HFF-Myc (cell line): ENCODE results near the gene GPRIN2.

Experiments
- DNase-seq: peaks from one replicate; pipeline ENCODE4 v3.0.0-alpha.2; 2011; ENCODE audit warnings: low read depth; ENCODE audit errors: extremely low read depth
- H3K4me3 ChIP-seq: replicated peaks from 2 replicates; pipeline ENCODE4 v1.5.1; 2011; ENCODE audit warnings: low read depth, mild to moderate bottlenecking, control low read depth, low read length
- TF ChIP-seq, protein P1 (sequence below): IDR thresholded peaks from 2 replicates; pipeline ENCODE4 v1.5.1; 2012; ENCODE audit warnings: mild to moderate bottlenecking, low read depth, low read length, control low read depth; ENCODE audit errors: missing control alignments

Gene GPRIN2

GRCh38 chr10:46553238-46554049 lies 3.0 kb downstream of the GPRIN2 start:
- DNase-seq, result no peak
- TF ChIP-seq, protein P1, sequence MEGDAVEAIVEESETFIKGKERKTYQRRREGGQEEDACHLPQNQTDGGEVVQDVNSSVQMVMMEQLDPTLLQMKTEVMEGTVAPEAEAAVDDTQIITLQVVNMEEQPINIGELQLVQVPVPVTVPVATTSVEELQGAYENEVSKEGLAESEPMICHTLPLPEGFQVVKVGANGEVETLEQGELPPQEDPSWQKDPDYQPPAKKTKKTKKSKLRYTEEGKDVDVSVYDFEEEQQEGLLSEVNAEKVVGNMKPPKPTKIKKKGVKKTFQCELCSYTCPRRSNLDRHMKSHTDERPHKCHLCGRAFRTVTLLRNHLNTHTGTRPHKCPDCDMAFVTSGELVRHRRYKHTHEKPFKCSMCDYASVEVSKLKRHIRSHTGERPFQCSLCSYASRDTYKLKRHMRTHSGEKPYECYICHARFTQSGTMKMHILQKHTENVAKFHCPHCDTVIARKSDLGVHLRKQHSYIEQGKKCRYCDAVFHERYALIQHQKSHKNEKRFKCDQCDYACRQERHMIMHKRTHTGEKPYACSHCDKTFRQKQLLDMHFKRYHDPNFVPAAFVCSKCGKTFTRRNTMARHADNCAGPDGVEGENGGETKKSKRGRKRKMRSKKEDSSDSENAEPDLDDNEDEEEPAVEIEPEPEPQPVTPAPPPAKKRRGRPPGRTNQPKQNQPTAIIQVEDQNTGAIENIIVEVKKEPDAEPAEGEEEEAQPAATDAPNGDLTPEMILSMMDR, result no peak

GRCh38 chr10:46552526-46553237 lies 3.8 kb downstream of the GPRIN2 start:
- TF ChIP-seq, protein P1, result no peak
- H3K4me3 ChIP-seq, result no peak overlapping the region
- DNase-seq, result no peak

More at GRCh38 chr10:46553238-46554049, 3.0 kb downstream of the GPRIN2 start:
- no peak overlapping the region for H3K4me3 ChIP-seq

GRCh38 chr10:46551701-46552525 lies 4.5 kb downstream of the GPRIN2 start:
- H3K4me3 ChIP-seq, result no peak overlapping the region
- TF ChIP-seq, protein P1, result no peak
- DNase-seq, result no peak

GRCh38 chr10:46550795-46551700 lies 5.4 kb downstream of the GPRIN2 start:
- no peak overlapping the region for H3K4me3 ChIP-seq
- TF ChIP-seq, protein P1, result no peak
- no peak for DNase-seq

DNA sequence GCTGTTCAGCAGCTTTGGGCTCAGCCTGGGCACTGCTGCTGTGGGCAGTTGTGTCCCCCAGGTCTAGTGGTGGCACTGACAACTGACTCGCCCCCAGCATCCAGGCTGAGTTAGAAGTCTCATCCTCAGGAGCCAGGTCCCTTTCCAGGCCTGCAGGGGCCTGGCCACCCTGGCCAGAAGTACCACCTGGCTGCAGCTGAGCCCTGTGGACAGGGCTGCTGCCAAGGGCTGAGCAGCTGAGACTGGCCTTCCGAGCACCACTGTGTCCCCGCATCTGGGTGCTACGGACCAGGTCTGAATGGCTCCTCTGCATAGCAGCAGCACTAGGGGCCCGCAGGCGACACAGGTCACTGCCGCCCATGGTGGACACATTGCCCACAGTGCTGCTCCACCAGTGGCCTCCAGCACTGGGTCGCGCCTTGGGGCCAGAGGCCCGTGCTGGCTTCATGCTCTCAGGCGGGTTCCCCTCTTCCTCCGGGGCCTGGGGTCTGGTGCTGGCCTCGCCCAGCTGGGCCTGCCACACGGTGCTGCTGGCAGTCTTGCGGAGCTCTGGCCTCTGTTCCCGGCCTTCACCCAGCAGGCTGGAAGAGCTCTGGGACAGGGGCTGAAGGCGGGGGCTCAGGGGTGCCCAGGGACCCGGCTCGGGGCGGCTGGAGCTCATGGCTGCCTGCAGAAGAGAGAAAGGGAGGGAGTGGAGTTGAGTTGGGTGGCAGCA lies 6.2 kb downstream of the GPRIN2 start:
- TF ChIP-seq, protein P1, result no peak
- no peak for DNase-seq
- no peak overlapping the region for H3K4me3 ChIP-seq
